ENCODE data around the gene PKD2L1.

The PKD2L1 gene

GRCh38 chr10:100371482-100372027, 41.5 kb upstream of the PKD2L1 start:
- TF ChIP-seq CTCF (IDR thresholded peaks at IDR 0.05; ENCODE audit: insufficient read depth, missing control alignments) = no peak
- FAIRE-seq = no peak
- no peak for DNase-seq (ENCODE audit: insufficient read length, low spot score)

- no peak for FAIRE-seq
- no peak for TF ChIP-seq CTCF (IDR thresholded peaks at IDR 0.05; ENCODE audit: insufficient read depth, missing control alignments)
- DNase-seq (ENCODE audit: insufficient read length, low spot score) = no peak
Measured at GRCh38 chr10:100370714-100371481, 40.9 kb upstream of the PKD2L1 start.

GRCh38 chr10:100368721-100369120, 38.7 kb upstream of the PKD2L1 start:
- TF ChIP-seq CTCF (IDR thresholded peaks at IDR 0.05; ENCODE audit: insufficient read depth, missing control alignments) = no peak
- FAIRE-seq = no peak
- no peak for DNase-seq (ENCODE audit: insufficient read length, low spot score)

GRCh38 chr10:100364735-100365391, 34.8 kb upstream of the PKD2L1 start:
- DNase-seq (ENCODE audit: insufficient read length, low spot score) (no peak), FAIRE-seq (no peak)
- TF ChIP-seq CTCF (IDR thresholded peaks at IDR 0.05; ENCODE audit: insufficient read depth, missing control alignments) = no peak

GRCh38 chr10:100364175-100364574, 34.1 kb upstream of the PKD2L1 start:
- TF ChIP-seq CTCF (IDR thresholded peaks at IDR 0.05; ENCODE audit: insufficient read depth, missing control alignments) = no peak
- no peak for DNase-seq (ENCODE audit: insufficient read length, low spot score)
- no peak for FAIRE-seq

- FAIRE-seq (no peak), DNase-seq (ENCODE audit: insufficient read length, low spot score) (no peak)
- no peak for TF ChIP-seq CTCF (IDR thresholded peaks at IDR 0.05; ENCODE audit: insufficient read depth, missing control alignments)
Measured at GRCh38 chr10:100362570-100363496, 32.8 kb upstream of the PKD2L1 start.
